T-helper 1 cell treated with Interleukin-12 subunit alpha and Interleukin-12 subunit beta and Interleukin-4 antibody, amounts not matched to agents 30 μg/mL and 1 μg/mL, for 36 hours (primary cell): ENCODE data around the gene KIRREL3.

Source experiments
- H3K27ac Mint-ChIP-seq: one replicate; pipeline ENCODE4 v1.8.0; 2021; ENCODE audit warnings: mild to moderate bottlenecking, mixed read lengths
- H3K27me3 Mint-ChIP-seq: one replicate; pipeline ENCODE4 v1.8.0; 2021; ENCODE audit warnings: low read depth, mixed read lengths
- H3K36me3 Mint-ChIP-seq: one replicate; pipeline ENCODE4 v1.8.0; 2021; ENCODE audit warnings: low read depth, mixed read lengths
- H3K4me1 Mint-ChIP-seq: one replicate; pipeline ENCODE4 v1.8.0; 2021; ENCODE audit warnings: low read depth, mixed read lengths
- H3K4me3 Mint-ChIP-seq: one replicate; pipeline ENCODE4 v1.8.0; 2021; ENCODE audit warnings: mild to moderate bottlenecking, moderate library complexity, mixed read lengths
- H3K9me3 Mint-ChIP-seq: one replicate; pipeline ENCODE4 v1.8.0; 2021; ENCODE audit warnings: mixed read lengths

KIRREL3 gene

DNA sequence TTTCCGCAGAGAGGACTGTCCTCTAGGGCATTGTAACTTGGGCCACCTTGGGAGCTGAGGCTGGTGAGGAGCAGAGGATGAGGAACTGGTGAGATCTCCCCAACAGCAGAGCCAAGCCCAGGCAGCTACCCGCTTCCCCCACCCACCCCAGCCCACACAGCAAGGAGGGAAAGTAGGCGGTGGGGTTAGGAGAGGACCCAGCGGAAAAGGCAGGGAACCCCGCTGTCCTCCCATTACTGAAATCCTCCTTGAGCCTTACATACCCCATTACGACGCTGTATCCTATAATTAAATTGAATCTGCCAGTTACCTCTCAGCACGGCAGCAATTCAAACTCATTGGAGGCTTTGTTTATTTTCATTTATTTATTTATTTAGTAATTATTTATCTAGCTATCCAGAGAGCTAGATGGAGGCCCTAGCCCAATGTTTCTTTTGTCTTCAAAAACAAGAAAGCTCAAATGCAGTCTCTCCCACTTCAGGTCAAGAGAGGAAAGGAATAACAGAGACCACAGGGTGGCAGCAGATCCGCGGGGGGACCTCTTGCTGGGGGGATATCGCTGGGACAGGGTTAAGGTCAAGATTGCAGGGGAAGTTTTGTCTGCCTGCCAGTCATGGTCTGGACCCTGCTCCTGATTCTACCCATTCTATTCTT is 427.1 kb downstream of the KIRREL3 start:
- Mint-ChIP-seq H3K27ac (no peak overlapping the region), H3K9me3 (no peaks in the 10 kb centered on the region), H3K4me1 (no peaks in the 10 kb centered on the region), H3K4me3 (no peak overlapping the region), H3K36me3 (no peaks in the 10 kb centered on the region), H3K27me3 (peaks cover 4% of the 10 kb centered on the region)

- H3K4me1 Mint-ChIP-seq: no peaks in the 10 kb centered on the region
- H3K9me3 Mint-ChIP-seq: no peaks in the 10 kb centered on the region
- H3K36me3 Mint-ChIP-seq: no peaks in the 10 kb centered on the region
- no peak overlapping the region for H3K27ac Mint-ChIP-seq
- peaks cover 4% of the 10 kb centered on the region for H3K27me3 Mint-ChIP-seq
- no peak overlapping the region for H3K4me3 Mint-ChIP-seq
Observed at GRCh38 chr11:126570489-126570888, 430.1 kb downstream of the KIRREL3 start.

DNA sequence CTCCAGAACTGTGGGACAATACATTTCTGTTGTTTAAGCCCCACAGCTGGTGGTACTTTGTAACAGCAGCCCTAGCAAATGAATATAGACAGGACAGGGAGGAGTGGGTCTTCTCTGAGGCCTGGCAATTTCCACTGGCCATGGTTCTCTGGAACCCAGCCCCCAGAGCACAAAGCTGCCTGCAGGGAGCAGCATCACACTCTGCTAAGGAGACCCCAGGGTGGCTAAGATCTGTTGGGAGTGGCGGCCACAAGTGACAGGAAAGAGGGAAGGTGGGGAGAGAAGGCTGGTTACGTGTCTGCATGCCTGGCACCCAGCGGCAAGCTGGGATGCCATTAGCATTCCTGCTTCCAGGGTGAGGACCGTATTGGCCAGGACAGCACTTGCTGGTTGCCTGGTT is 433.2 kb downstream of the KIRREL3 start:
- peaks cover 4% of the 10 kb centered on the region for H3K27me3 Mint-ChIP-seq
- no peaks in the 10 kb centered on the region for H3K36me3 Mint-ChIP-seq
- H3K4me1 Mint-ChIP-seq: no peaks in the 10 kb centered on the region
- H3K9me3 Mint-ChIP-seq: no peaks in the 10 kb centered on the region
- H3K4me3 Mint-ChIP-seq: no peak overlapping the region
- H3K27ac Mint-ChIP-seq: no peak overlapping the region

DNA sequence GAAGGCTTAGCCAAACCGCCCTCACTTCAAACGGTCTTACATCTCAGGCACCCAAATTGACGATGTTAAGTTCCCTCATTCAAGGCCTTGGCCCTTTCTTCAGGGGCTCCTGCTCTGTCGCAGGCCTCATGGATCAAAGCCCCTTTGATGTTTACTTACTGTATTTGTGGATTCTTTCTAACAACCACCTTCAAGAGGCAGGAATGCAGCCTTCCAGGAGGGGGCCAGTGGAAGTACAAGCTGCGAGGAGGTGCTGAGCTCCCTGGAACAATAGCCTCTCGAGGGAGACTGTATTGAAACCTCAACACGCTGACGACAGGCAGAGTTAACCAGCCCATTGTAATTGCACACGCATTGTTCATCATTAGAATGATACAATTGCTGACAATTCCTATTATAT is 436.0 kb downstream of the KIRREL3 start:
- Mint-ChIP-seq H3K27ac (no peak overlapping the region), H3K27me3 (peaks cover 4% of the 10 kb centered on the region), H3K9me3 (no peaks in the 10 kb centered on the region), H3K4me3 (no peak overlapping the region), H3K36me3 (no peaks in the 10 kb centered on the region), H3K4me1 (no peaks in the 10 kb centered on the region)

- Mint-ChIP-seq H3K4me3 (no peak overlapping the region), H3K27me3 (no peaks in the 10 kb centered on the region), H3K27ac (no peak overlapping the region), H3K4me1 (no peaks in the 10 kb centered on the region), H3K9me3 (no peaks in the 10 kb centered on the region), H3K36me3 (no peaks in the 10 kb centered on the region)
Observed at GRCh38 chr11:126561327-126561893, 439.2 kb downstream of the KIRREL3 start.

DNA sequence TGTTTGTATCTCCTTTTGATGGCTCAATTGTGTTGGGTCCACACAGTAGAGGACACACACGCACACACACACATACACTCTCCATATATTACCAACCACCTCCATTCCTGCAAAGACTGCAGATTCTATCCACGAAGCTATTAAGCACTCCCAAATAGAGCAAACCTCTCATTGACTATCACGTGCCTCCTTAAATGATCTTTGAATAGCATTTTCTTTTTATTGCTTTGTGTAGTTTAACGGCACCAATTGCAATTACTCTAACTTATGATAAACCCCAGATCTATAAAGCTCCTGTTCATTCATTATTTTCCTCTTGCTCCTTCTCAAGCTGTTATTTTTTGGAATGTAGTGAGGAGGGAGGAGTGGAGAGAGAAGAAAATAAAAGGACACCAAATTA is 440.3 kb downstream of the KIRREL3 start:
- Mint-ChIP-seq H3K27ac (no peak overlapping the region), H3K36me3 (no peaks in the 10 kb centered on the region), H3K27me3 (no peaks in the 10 kb centered on the region), H3K4me1 (no peaks in the 10 kb centered on the region), H3K9me3 (no peaks in the 10 kb centered on the region), H3K4me3 (no peak overlapping the region)

GRCh38 chr11:126548581-126549550 is 451.7 kb downstream of the KIRREL3 start:
- Mint-ChIP-seq H3K4me3 (no peak overlapping the region), H3K36me3 (no peaks in the 10 kb centered on the region), H3K27ac (no peak overlapping the region), H3K27me3 (peaks cover 3% of the 10 kb centered on the region), H3K4me1 (no peaks in the 10 kb centered on the region), H3K9me3 (no peaks in the 10 kb centered on the region)

DNA sequence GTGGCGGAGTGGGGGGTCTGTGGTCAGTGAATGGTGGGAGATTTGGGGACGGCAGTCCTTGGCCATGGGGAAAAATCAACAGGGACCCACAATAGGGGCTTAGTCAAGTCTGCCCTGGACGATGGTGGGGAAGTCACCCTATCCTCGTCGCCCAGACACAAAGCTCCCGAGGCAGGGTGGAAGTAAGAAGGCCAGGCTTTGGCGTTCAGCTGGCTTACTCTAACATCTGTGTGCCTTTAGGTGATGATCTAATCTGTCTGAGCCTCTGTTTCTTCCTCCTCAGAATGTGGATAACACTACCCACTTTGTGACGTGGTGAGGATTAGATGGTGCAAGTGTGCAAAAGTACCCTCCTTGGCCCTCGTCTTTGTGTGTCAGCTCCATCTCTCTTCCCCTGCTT is 452.9 kb downstream of the KIRREL3 start:
- Mint-ChIP-seq H3K4me3 (no peak overlapping the region), H3K27me3 (peaks cover 5% of the 10 kb centered on the region), H3K27ac (no peak overlapping the region), H3K4me1 (no peaks in the 10 kb centered on the region), H3K9me3 (no peaks in the 10 kb centered on the region), H3K36me3 (no peaks in the 10 kb centered on the region)

DNA sequence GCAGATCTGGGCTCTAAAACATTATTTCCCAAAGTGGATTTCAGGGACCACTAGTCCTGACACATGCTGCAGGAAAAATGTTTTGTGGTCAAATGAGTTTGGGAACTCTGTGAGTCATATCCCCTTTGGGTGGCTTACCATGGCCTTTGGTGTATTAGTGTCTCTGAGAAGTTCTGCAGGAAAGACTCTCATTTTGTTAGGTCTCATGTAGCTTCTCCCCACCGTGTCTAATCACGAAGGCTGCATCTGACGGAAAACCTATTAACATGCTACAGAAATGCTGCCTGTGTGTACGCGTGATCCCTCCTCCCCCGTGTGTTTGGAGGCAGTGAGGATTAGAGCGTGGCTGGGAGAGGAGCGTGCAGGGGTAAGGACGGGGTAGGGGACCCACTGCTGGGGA is 453.4 kb downstream of the KIRREL3 start:
- H3K4me1 Mint-ChIP-seq: no peaks in the 10 kb centered on the region
- peaks cover 5% of the 10 kb centered on the region for H3K27me3 Mint-ChIP-seq
- no peak overlapping the region for H3K27ac Mint-ChIP-seq
- H3K4me3 Mint-ChIP-seq: no peak overlapping the region
- H3K36me3 Mint-ChIP-seq: no peaks in the 10 kb centered on the region
- no peaks in the 10 kb centered on the region for H3K9me3 Mint-ChIP-seq

GRCh38 chr11:126546694-126547093 is 453.9 kb downstream of the KIRREL3 start:
- Mint-ChIP-seq H3K36me3 (no peaks in the 10 kb centered on the region), H3K9me3 (no peaks in the 10 kb centered on the region), H3K4me3 (no peak overlapping the region), H3K4me1 (no peaks in the 10 kb centered on the region), H3K27ac (no peak overlapping the region), H3K27me3 (peaks cover 5% of the 10 kb centered on the region)

- Mint-ChIP-seq H3K36me3 (no peaks in the 10 kb centered on the region), H3K4me1 (no peaks in the 10 kb centered on the region), H3K4me3 (no peak overlapping the region), H3K27ac (no peak overlapping the region), H3K27me3 (peaks cover 5% of the 10 kb centered on the region), H3K9me3 (no peaks in the 10 kb centered on the region)
Observed at GRCh38 chr11:126546191-126546590, 454.4 kb downstream of the KIRREL3 start.

DNA sequence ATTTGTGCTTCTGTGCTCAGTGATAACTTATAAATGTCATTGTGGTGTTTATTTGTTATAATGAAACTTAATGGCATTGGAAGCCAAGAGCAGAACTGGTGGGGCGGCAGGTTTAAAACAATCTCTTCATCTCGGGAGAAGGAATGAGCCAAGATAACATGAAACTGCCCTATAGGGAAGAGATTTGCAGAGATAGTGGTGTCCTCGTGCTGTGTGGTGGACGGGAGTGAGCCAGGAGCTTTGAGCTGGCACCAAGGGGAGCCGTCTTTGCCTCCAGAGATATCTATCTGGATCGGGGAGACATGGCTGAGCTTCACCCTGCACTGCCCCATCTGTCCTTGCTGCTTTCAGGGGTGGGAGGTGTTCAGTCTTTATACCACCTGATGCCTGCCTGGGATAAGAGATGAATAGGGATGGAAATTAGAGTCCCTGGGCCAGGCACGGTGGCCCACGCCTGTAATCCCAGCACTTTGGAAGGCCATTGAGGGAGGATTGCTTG is 455.5 kb downstream of the KIRREL3 start:
- H3K36me3 Mint-ChIP-seq: no peaks in the 10 kb centered on the region
- H3K4me1 Mint-ChIP-seq: no peaks in the 10 kb centered on the region
- peaks cover 5% of the 10 kb centered on the region for H3K27me3 Mint-ChIP-seq
- H3K27ac Mint-ChIP-seq: no peak overlapping the region
- H3K4me3 Mint-ChIP-seq: no peak overlapping the region
- H3K9me3 Mint-ChIP-seq: no peaks in the 10 kb centered on the region

GRCh38 chr11:126544108-126545056 is 456.2 kb downstream of the KIRREL3 start:
- Mint-ChIP-seq H3K4me3 (no peak overlapping the region), H3K27me3 (peaks cover 5% of the 10 kb centered on the region), H3K36me3 (no peaks in the 10 kb centered on the region), H3K4me1 (no peaks in the 10 kb centered on the region), H3K9me3 (no peaks in the 10 kb centered on the region), H3K27ac (no peak overlapping the region)

- no peaks in the 10 kb centered on the region for H3K4me1 Mint-ChIP-seq
- H3K9me3 Mint-ChIP-seq: no peaks in the 10 kb centered on the region
- H3K4me3 Mint-ChIP-seq: no peak overlapping the region
- H3K27me3 Mint-ChIP-seq: peaks cover 5% of the 10 kb centered on the region
- H3K27ac Mint-ChIP-seq: no peak overlapping the region
- H3K36me3 Mint-ChIP-seq: no peaks in the 10 kb centered on the region
Observed at GRCh38 chr11:126543691-126544090, 456.9 kb downstream of the KIRREL3 start.
